GM12878 (cell line): Measurements from ENCODE around the gene DACH1.

ENCODE experiments used
- CTCF ChIP-seq, 3 experiments: IDR thresholded peaks in 2 of 3; conservative IDR thresholded peaks in 1 of 3; 2 replicates each; pipeline ENCODE4 v1.5.1; 2011; ENCODE audit warnings: low read depth in 3 of 3, low read length in 3 of 3, mild to moderate bottlenecking in 3 of 3, control low read depth in 2 of 3, moderate library complexity in 2 of 3, inconsistent platforms in 1 of 3, mixed read lengths in 1 of 3; ENCODE audit not compliant: control insufficient read depth in 2 of 3, insufficient read depth in 1 of 3; ENCODE audit errors: extremely low read depth in 1 of 3
- EP300 ChIP-seq, 2 experiments: fragments of 150-350 bp in 1 of 2; IDR thresholded peaks; 2 replicates each; pipeline ENCODE4 v1.6.1; 2011 to 2012; ENCODE audit warnings: low read depth in 2 of 2, low read length in 2 of 2, borderline replicate concordance in 1 of 2, improper control_type of control experiment in 1 of 2, inconsistent platforms in 1 of 2; ENCODE audit not compliant: control insufficient read depth in 1 of 2
- GABPA ChIP-seq: IDR thresholded peaks from 2 replicates; pipeline ENCODE4 v1.6.1; 2014; ENCODE audit warnings: antibody characterized with exemption, low read depth, mild to moderate bottlenecking, inconsistent platforms
- JUNB ChIP-seq: IDR thresholded peaks from 2 replicates; pipeline ENCODE4 v1.6.1; 2016; ENCODE audit warnings: antibody characterized with exemption, mild to moderate bottlenecking
- MXI1 ChIP-seq: fragments of 150-350 bp; IDR thresholded peaks from 2 replicates; pipeline ENCODE4 v1.6.1; 2011; ENCODE audit warnings: low read depth, mild to moderate bottlenecking, inconsistent platforms, low read length, improper control_type of control experiment
- MYC ChIP-seq: IDR thresholded peaks from 2 replicates; pipeline ENCODE4 v1.6.1; 2011; ENCODE audit warnings: mild to moderate bottlenecking, low read length, moderate library complexity, inconsistent platforms; ENCODE audit not compliant: insufficient read depth, insufficient replicate concordance, insufficient read length, severe bottlenecking
- PAX5 ChIP-seq: IDR thresholded peaks from 2 replicates; pipeline ENCODE4 v1.6.1; 2011; ENCODE audit warnings: low read depth, low read length, borderline replicate concordance
- POLR2A ChIP-seq: IDR thresholded peaks from 2 replicates; pipeline ENCODE4 v1.6.1; 2011; ENCODE audit warnings: low read depth, mild to moderate bottlenecking, low read length
- POLR2AphosphoS2 ChIP-seq: IDR thresholded peaks from 2 replicates; pipeline ENCODE4 v1.6.1; 2011; ENCODE audit warnings: low read depth, mild to moderate bottlenecking, low read length, improper control_type of control experiment, moderate library complexity
- RAD21 ChIP-seq: IDR thresholded peaks from 2 replicates; pipeline ENCODE4 v1.6.1; 2011; ENCODE audit warnings: mild to moderate bottlenecking, low read depth, low read length, moderate library complexity; ENCODE audit not compliant: insufficient read depth
- SMC3 ChIP-seq: IDR thresholded peaks from 2 replicates; pipeline ENCODE4 v1.6.1; 2011; ENCODE audit warnings: low read length, improper control_type of control experiment, borderline replicate concordance
- SREBF2 ChIP-seq: IDR thresholded peaks from 2 replicates; pipeline ENCODE4 v1.6.1; 2012; ENCODE audit warnings: mild to moderate bottlenecking, low read length
- ZZZ3 ChIP-seq: IDR thresholded peaks from 2 replicates; pipeline ENCODE4 v1.6.1; 2011; ENCODE audit warnings: low read depth; ENCODE audit not compliant: control insufficient read depth, insufficient read length

- no peak for TF ChIP-seq MYC
- no peak for TF ChIP-seq CTCF (IDR thresholded peaks at IDR 0.05 in 2 of 3, conservative IDR thresholded peaks at IDR 0.05 in 1 of 3; ENCODE audit: control insufficient read depth in 2 of 3, extremely low read depth in 1 of 3, insufficient read depth in 1 of 3, low read depth in 3 of 3, low read length in 3 of 3)
- TF ChIP-seq EP300 (IDR thresholded peaks at IDR 0.05; ENCODE audit: borderline replicate concordance in 1 of 2, control insufficient read depth in 1 of 2, low read depth in 2 of 2, low read length in 2 of 2): no peak
- TF ChIP-seq MXI1: no peak
- TF ChIP-seq POLR2AphosphoS2: no peak
- TF ChIP-seq SREBF2: no peak
- TF ChIP-seq ZZZ3: no peak
- no peak for TF ChIP-seq JUNB
- no peak for TF ChIP-seq SMC3
- TF ChIP-seq PAX5: no peak
- TF ChIP-seq POLR2A: no peak
- no peak for TF ChIP-seq RAD21
- no peak for TF ChIP-seq GABPA
Measured at GRCh38 chr13:71460211-71460610, 406.8 kb downstream of the DACH1 start.
